EL (cell line): ENCODE results near the gene MRPL18.
"Not testable (repeated sequence)": the region's sequence is repeated elsewhere in the genome, so short reads cannot be mapped to it uniquely, and the experiment has no call there.

ENCODE experiments used
- DNase-seq: peaks from one replicate; pipeline ENCODE4 v3.0.0-alpha.2; 2016

Gene MRPL18

DNA sequence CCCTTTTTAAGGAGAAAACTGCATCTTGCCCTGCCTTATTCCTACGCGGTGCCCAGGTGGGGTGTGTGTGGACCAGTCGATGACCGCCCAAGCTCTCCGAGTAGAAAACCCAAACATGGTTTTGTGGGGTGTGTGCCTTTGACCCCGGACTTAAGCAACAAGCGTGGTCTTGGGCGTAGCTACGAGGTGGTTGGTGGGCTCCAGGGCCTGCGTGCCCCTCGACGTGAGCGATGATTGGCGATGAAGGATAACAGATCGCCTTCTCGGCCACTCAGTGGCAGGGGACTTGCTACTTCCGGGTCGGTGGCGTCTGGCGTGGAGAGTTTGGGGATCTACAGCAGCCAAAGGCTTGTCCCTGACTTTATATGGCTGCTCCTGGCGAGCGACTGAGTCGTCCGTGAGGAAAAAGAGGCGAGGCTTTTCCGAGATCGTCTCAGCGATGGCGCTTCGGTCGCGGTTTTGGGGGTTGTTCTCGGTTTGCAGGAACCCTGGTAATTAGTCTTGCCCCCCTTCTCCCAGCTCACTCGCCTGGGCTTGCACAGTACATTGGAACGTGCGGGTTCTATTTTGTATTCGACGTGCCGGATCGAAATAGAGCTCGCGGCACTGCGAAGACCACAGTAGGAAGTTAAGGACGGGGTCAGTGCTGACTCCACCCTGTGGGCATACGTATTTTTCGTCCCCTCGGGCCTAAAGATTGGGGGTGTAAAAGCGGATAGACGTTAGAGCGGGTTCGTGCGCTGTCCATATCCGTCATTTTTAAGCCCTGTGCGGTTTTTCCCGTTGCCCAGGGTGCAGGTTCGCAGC, at the start of gene MRPL18:
Gene MRPL18, plus strand, starts transcription at position 319 of the 807 bp plus-strand sequence. Its CDS starts 121 bp downstream, at position 440.
- peak; percentile 98 for DNase-seq

DNA sequence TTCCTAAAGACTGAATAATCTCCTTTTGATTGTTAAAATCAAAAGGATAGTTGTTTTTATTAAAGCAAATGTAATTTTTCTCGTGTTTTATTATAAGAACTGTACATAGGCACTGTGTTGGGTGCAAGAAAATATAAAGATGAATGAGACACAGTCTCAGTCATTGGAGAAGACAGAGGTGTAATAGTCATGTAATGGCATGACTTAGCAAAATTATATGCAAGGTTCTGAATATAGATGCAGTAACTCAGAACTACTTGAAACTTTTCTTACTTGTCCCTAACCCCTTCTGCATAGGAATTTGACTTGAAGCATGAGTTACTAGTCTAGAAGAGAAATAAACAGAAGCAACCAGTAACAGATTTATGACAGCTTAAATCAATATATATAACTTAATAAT, 48.1 kb upstream of the MRPL18 start:
- DNase-seq, result no peak

DNA sequence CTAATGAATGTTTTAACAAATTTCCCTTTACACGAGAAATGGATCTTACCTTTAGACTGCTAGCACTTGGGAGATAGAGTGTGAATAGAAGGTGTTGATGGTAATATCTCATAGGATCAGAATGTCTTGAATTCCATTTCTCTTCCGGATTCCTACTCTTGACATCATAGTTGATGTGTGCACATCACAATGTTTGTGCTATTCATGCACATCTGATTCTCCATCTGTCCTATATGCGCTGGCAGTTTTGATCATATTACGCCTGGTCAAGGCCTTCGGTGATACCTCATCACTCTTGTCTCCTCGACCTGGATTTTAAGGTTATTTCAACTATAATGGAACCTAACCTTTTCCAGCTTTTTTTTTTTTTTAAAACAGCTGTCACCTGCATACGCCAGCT, 45.2 kb upstream of the MRPL18 start:
- DNase-seq, result no peak

DNA sequence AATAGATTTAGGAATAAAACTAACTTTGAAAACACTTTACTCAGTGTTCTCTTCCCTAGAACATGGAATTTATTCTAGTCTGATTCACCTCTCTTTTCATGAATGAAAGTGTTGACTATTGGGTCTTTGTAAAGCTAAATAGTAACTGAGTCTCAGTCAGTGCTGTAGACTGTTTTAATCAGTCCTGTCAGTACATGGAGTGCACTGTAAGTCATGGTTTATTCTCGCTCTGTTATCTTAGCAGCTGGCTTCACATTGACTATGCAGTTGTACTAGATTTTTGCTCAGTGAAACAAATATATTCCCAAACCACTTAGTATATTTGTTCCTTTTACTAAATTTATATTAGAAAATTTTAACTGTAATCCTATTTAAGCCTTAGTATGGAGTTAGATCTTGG, 43.5 kb upstream of the MRPL18 start:
- no peak for DNase-seq

DNA sequence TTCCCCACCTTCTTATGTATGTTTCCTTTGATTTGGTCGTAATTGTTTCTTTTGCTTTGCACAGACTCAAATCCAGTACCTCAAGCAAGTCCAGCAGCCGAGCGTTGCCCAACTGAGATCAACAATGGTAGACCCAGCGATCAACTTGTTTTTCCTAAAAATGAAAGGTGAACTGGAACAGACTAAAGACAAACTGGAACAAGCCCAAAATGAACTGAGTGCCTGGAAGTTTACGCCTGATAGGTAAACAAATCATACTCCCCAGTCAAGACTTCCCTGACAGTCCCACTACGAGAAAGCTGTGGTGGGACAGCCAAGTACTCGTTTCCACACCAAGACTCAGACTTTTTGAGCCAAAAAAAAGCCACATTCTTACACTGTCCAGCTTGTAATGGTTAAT, 42.1 kb upstream of the MRPL18 start:
- DNase-seq, result not testable (repeated sequence)

DNA sequence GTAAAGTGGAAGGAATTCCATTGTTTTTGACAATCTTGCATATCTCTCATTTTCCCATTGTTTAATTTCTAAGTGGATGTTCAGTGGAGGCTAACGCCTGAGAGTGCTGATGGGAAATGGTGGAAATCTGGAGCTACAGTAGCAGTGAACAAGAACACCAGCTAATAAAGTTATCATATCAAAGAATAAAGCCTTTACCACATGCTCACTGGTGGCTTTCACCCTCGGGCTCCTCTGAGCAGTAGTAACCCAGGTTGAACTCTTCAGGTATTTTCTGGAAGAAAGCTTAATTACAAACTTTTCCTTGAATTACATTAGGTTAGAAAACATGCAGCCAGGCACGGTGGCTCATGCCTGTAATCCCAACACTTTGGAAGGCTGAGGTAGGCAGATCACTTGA, 38.8 kb upstream of the MRPL18 start:
- no peak for DNase-seq

DNA sequence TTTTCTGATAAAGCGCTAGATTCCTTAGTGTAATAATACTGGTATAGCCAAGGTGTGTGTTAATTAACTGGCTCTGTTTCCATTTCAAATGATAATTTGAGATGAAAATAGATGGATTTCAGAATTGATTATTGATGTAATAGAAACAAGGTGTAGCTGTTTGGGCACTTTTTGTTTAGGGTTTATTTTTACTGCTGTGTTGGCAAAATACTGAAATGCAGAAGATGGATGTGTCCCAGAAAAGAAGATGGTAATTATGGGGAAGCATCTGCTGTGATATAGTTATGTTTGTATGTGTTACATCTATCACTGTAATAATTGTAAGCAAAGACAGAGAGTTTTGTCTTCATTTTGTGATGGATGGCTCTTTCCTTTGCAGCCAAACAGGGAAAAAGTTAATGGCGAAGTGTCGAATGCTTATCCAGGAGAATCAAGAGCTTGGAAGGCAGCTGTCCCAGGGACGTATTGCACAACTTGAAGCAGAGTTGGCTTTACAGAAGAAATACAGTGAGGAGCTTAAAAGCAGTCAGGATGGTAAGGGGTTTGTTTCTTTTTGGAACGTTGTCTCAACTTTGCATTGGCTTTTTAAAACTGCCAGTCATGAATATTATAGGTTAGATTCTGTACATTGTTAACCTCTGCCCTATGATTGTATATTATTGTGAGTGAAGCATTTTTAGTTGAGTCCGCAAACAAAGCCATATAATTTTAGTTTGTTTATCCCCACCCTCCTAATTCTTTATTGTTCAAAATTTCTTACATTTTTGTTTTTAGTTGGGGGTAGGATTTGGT, 37.0 kb upstream of the MRPL18 start:
- DNase-seq, result no peak

DNA sequence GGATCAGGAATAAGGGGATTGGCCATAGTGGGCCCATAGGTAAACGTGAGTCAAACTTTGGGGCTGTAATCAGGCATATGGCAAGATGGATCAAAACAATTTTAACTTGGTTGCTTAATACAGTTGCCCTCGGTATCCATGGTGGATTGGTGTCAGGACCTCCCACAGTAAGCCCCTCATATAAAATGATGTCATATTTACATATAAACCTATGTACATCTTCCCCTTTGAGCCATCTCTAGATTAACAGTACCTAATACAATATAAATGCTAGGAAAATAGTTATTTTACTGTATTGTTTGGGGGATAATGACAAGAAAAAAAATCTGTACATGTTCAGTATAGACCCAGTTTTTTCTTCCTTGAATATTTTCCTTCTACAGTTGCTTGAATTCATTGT, 35.9 kb upstream of the MRPL18 start:
- no peak for DNase-seq

DNA sequence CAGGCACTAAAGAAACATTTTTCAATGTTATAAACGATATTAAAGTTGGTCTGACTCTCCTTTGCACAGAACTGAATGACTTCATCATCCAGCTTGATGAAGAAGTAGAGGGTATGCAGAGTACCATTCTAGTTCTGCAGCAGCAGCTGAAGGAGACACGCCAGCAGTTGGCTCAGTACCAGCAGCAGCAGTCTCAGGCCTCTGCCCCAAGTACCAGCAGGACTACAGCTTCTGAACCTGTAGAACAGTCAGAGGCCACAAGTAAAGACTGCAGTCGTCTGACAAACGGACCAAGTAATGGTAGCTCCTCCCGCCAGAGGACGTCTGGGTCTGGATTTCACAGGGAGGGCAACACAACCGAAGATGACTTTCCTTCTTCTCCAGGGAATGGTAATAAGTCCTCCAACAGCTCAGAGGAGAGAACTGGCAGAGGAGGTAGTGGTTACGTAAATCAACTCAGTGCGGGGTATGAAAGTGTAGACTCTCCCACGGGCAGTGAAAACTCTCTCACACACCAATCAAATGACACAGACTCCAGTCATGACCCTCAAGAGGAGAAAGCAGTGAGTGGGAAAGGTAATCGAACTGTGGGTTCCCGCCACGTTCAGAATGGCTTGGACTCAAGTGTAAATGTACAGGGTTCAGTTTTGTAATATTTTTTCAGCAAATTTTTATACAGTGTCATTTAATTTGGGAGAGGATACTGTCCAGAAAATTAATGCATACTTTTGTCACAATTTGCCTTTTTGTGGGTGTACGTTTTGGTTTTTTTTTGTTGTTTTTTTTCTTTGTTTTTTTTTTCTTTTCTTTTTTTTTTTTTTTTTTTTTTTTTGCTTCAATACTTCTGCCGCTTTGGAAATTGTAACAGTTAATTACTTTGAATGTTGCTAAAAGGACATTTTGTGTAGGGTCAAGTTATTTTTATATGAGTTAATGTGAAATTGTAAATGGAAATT, 35.0 kb upstream of the MRPL18 start:
- no peak for DNase-seq

DNA sequence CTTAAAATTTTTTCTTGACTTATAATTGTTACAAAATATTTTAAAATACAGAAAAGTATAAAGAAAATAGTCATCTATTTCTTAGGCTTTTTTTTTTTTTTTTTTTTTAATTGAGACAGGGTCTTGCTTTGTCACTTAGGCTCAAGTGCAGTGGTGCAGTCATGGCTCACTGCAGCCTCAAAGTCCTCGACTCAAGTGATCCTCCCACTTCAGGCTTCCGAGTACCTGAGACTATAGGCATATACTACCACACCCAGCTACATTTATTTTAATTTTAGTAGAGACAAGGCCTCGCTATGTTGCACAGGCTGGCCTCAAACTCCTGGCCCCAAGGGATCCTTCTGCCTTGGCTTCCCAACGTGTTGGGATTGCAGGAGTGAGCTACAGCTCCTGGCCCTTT, 33.8 kb upstream of the MRPL18 start:
- no peak for DNase-seq

DNA sequence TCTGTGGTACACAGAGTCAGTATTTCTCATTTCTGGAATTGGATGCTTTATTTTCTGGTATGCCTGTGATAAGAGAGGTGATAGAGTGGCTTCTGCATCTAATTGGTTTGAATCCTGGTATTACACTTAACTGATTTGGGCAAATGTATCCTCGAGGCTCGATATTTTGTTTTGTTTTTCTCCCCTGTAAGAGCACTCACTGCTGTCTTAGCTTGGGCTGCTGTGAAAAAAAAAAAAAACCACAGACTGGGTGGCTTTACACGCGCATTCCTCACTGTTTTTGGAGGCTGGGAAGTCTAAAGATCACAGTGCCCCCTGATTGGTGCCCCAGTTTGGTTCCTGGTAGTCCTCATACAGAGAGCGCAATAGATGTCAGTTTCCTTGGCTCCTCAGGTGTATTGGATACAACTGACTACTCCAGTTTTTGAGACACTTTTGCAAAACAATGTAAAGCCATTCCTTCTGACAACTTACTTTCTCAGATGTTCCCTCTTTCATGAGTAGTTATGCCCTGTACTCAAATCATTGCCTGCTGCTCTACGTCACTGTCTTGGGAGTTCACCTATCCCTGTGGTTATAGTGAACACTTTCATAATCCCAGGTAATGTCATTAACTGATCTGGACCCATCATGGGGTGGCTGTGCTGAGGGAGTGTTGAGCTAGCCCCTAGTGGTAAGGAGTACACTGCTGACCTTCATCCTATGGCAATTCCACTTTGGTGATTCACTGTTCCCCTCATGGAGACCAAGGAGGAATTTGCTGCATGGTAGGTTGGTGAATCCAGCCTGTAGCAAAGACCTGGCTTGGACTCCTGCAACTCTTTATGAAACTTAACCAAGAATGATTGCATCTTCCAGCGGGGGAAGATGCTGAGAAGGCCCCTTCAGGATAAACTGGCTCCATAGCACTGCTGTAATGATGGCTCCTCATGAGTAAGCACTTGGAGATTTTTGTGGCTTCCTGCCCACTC, 32.0 kb upstream of the MRPL18 start:
- DNase-seq, result peak; percentile 87

DNA sequence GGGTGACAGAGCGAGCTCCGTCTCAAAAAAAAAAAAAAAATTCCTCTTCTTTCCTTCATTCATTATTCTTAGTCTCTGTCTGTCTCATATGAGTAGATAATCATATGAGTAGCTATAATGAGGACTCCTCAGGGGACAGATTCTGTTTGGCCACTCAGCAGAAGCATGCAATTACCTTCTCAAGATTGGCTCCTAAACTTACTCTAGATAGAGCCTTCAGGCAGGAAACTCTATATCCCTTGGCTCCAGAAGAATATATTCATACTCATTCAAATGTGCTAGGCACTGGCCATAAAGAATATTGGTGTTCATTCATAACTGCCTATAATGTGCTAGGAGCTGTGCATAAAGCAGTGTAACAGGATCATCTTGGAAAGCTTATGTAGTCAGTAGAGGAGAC, 30.6 kb upstream of the MRPL18 start:
- no peak for DNase-seq

DNA sequence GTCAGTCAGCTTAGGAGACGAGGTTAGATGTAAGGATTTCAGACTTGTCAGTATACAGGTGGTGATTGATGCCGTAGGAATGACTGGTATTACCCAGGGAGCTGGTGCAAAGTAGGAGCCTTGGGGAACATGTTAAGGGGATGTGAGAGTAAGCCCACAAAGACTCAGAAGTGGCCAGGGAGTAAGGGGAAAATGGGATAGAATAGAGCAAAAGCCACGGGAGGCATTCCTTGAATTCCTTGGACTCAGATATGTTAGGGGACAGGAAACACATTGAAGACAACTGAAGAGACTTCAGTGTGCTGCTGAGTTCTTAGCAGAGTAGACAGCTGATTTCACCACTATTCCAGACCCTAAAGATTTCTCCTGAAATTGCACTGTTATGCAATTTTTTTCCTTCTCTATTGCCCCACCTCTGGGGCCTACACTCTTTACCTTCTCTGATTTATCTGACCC, 29.6 kb upstream of the MRPL18 start:
- DNase-seq, result peak; percentile 95

DNA sequence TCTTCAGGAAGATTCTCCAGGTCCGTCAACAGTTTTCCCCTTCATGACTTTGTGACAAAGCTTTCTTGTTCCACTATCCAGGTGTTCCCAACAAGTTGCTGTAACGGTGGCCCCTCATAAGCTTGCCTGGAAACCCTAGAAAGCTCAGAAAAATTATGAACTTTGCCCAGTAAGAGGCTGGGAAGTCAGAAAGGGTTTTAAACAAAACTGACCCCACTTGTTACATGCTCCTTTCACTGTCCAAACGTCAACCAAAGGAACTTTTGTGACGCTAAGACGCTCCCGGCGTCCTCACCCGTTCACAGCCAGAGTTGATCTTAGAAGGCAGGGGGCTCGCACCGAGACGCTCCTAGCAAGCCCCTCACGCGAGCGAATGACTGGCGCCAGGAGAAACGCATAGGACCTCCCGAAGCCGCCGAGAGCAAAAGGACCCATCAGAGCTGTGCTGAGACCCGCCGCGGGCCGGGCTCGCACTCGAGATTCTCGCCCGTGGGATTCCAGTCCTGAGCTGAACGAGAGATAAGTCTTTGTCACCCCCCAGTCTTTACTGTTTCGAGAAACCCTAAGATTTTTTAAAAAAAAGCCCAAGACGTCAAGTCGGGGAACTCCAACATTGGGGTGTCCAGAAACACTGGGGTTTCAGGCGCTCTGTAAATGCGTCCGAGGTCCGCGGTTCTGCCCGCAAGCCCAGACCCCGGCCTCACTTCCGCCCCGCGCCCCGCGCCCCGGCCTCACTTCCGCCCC, 29.0 kb upstream of the MRPL18 start:
- peak; percentile 14 for DNase-seq

DNA sequence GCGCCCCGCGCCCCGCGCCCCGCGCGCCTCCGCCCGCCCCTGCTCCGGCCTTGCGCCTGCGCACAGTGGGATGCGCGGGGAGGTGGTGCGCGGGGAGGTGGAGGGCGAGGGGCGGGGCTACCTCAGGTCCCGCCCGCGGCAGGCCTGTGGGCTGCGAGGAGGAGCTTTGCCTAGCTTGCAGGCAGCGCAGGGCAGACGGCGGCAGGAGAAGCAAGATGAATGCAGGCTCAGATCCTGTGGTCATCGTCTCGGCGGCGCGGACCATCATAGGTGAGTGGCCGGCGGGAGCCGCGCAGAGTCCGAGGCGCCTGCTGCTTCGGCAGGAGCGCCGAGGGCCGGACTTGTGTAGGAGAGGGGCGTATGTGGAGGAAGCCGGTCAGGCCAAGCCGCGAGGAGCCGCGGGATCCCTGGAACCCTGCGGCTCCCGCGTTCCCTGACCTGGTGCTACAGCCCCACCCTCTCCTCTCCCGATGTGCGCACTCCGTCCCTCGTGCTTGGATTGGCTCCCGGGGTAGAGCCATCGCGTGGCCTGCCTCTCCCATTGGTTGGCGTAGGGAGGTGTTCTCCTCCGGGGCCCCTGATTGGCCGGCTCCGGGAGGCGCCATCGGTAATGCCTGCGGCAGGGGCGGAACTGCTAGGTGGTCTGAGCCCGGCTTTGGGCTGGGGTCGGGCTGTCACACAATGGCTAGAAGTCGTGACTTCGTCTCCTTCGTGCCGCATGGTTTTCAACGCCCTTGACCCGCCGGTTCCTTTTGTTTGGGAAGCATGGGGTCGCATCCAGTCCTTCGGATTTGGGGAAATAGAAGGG, 28.2 kb upstream of the MRPL18 start, which contains the start of gene ACAT2:
Gene ACAT2, plus strand, starts transcription at position 173 of the 808 bp plus-strand sequence. Its CDS starts 43 bp downstream, at position 216.
- DNase-seq, result peak; percentile 96

DNA sequence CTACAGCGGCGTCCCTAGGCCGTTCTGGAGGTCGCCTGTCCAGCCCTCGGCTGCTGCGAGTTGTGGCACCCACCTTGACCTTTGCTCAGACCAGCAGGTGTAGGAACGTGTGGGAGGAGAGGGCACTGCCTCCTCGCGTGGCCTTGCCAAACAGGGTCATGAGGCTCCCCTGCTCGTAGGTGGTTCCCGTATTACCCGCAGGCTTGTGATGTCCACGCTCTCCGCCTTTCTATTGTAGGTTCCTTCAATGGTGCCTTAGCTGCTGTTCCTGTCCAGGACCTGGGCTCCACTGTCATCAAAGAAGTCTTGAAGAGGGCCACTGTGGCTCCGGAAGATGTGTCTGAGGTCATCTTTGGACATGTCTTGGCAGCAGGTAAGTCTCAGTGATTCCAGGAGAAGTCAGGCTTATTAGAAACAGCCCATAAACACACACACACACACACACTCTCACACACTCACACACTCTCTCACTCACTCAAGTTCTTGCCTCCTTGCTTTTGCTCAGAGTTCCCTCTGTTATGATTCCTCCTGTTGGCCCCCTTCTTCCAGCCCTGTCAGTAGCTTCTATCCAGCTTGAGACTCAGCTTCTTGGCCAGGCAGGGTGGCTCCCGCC, 27.5 kb upstream of the MRPL18 start:
- DNase-seq, result no peak

DNA sequence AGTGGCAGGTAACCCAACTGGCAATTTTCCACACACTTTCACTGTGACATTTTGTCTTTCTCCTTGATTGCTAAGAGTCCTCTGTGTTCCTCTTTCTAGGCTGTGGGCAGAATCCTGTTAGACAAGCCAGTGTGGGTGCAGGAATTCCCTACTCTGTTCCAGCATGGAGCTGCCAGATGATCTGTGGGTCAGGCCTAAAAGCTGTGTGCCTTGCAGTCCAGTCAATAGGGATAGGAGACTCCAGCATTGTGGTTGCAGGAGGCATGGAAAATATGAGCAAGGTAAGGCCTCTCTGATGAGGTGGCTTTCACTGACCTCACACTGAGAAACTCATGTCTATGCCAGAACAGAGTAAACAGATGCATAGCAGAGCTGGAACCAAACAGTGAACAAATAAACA, 23.4 kb upstream of the MRPL18 start:
- DNase-seq, result no peak

DNA sequence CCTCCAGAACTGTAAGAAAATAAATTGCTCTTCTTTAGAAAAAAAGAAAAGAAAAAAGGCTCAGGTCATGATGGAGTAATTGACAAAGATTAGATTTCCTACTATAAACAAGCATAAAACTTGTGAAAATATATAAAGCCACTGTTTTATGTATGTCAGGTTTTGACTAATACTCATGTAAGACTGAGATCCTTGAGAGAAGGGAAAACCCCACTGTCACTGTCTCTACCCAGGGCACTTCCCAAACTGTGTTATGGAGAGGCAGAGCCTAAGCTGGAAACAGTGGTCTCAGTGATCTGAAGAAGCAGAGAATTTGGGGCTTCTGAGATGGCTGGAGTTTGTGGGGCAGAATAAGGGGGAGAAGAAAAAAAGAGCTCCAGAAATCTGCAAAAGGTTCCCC, 20.8 kb upstream of the MRPL18 start:
- no peak for DNase-seq

DNA sequence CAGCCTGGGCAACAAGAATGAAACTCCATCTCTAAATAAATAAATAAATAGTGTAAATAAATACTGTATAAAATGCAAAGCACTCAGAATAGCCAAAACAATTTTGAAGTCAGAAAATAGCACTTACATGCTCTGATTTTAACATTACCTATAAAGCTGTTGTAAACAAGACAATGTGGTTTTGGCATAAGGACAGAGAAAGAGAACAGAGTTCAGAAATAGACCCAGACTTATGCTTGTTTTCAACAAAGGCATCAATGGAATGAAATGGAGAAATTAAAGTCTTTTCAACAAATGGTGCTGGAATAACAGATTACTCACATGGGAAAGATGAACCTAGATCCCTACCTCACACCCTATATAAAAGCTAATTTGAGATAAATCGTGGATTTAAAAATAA, 18.1 kb upstream of the MRPL18 start:
- DNase-seq, result no peak
